DND-41 (cell line): ENCODE results near the gene KRTAP10-3.

ENCODE experiments used
- ATAC-seq: fragments of 200-7000 bp; cut with Tn5 transposase; 3 replicates; pipeline ENCODE4 v1.9.1; 2021; ENCODE audit warnings: low read depth; ENCODE audit not compliant: insufficient read depth
- DNase-seq: peaks from one replicate; pipeline ENCODE4 v3.0.0-alpha.2; 2020
- H2AFZ ChIP-seq: 2 replicates; pipeline ENCODE4 v1.6.0; 2012; ENCODE audit warnings: low read depth, low read length
- H3K27ac ChIP-seq: 2 replicates; pipeline ENCODE4 v1.5.1; 2012; ENCODE audit warnings: low read length, inconsistent platforms
- H3K27me3 ChIP-seq: fragments of 200-600 bp; sonication (generic); 2 replicates; pipeline ENCODE4 v1.6.0; 2012; ENCODE audit warnings: low read length, mild to moderate bottlenecking, inconsistent platforms; ENCODE audit not compliant: insufficient read depth, poor library complexity
- H3K36me3 ChIP-seq: 2 replicates; pipeline ENCODE4 v1.5.1; 2012; ENCODE audit warnings: low read length, inconsistent platforms; ENCODE audit not compliant: insufficient read depth
- H3K4me1 ChIP-seq: 2 replicates; pipeline ENCODE4 v1.5.1; 2012; ENCODE audit warnings: mild to moderate bottlenecking, low read length; ENCODE audit not compliant: insufficient read depth
- H3K4me2 ChIP-seq: 2 replicates; pipeline ENCODE4 v1.6.0; 2012; ENCODE audit warnings: mild to moderate bottlenecking, moderate library complexity, low read length, inconsistent platforms; ENCODE audit not compliant: insufficient read depth
- H3K4me3 ChIP-seq, 2 experiments: fragments of 200-600 bp in 1 of 2; shearing (Covaris generic) in 1 of 2; 2 replicates each; pipeline ENCODE4 v1.5.1; 2012 to 2016; ENCODE audit warnings: inconsistent platforms in 2 of 2, low read length in 2 of 2, mild to moderate bottlenecking in 2 of 2, low read depth in 1 of 2, moderate library complexity in 1 of 2
- H3K79me2 ChIP-seq: 2 replicates; pipeline ENCODE4 v1.6.0; 2012; ENCODE audit warnings: low read length, inconsistent platforms; ENCODE audit not compliant: insufficient read depth
- H3K9ac ChIP-seq: 2 replicates; pipeline ENCODE4 v1.6.0; 2012; ENCODE audit warnings: low read depth, mild to moderate bottlenecking, inconsistent platforms, low read length, moderate library complexity
- H3K9me3 ChIP-seq: 2 replicates; pipeline ENCODE4 v1.5.1; 2012; ENCODE audit warnings: low read length, moderate library complexity, mild to moderate bottlenecking, inconsistent platforms; ENCODE audit not compliant: insufficient read depth, severe bottlenecking
- H4K20me1 ChIP-seq: 2 replicates; pipeline ENCODE4 v1.6.0; 2012; ENCODE audit warnings: low read length; ENCODE audit not compliant: insufficient read depth
- EZH2 ChIP-seq: IDR thresholded peaks from 3 replicates; pipeline ENCODE4 v1.6.1; 2012; ENCODE audit warnings: borderline replicate concordance, low read depth, mild to moderate bottlenecking, moderate library complexity, low read length, inconsistent platforms; ENCODE audit not compliant: severe bottlenecking
- TF ChIP-seq, protein P1 (sequence below): IDR thresholded peaks from 2 replicates; pipeline ENCODE4 v1.5.1; 2012; ENCODE audit warnings: borderline replicate concordance, low read length, moderate library complexity, mild to moderate bottlenecking; ENCODE audit not compliant: poor library complexity, severe bottlenecking; ENCODE audit errors: extremely low read depth

The KRTAP10-3 gene

DNA sequence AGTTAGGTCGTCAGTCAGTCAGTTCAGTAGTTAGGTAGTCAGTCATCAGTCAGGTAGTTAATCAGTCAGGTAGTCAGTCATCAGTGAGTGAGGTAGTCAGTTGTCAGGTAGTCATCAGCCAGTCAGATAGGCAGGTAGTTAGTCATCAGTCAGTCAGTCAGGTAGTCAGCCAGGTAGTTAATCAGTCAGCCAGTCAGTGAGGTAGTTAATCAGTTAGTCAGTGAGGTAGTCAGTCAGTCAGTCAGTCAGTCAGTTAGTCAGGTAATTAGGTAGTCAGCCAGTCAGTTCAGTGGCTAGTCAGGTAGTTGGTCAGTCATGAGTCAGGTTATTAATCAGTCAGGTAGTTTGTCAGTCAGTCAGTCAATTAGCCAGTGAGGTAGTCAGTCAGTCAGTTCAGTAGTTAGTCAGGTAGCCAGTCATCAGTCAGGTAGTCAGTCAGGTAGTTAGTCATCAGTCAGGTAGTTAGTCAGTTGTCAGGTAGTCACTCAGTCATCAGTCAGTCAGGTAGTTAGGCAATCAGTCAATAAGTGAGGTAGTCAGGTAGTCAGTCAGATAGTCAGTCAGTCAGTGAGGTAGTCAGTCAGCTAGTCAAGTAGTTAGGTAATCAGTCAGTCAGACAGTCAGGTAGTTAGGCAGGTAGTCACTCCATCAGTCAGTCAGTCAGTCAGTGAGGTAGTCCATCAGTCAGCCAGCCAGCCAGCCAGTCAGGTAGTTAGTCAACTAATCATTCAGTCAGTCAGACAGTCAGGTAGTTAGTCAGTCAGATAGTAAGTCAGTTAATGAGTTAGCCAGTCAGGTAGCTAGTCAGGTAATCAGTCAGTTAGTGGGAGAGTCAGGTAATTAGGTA lies 34.8 kb downstream of the KRTAP10-3 start:
- Histone ChIP-seq H3K9ac (no peak overlapping the region), H3K36me3 (no peaks in the 10 kb centered on the region), H3K4me1 (no peaks in the 10 kb centered on the region), H3K27ac (no peak overlapping the region), H3K4me3 (no peak overlapping the region), H4K20me1 (no peaks in the 10 kb centered on the region), H3K9me3 (no peaks in the 10 kb centered on the region), H3K79me2 (no peaks in the 10 kb centered on the region), H3K27me3 (no peaks in the 10 kb centered on the region), H3K4me2 (no peak overlapping the region), H2AFZ (no peak overlapping the region)
- no peak for ATAC-seq
- DNase-seq = no peak
- no peak for TF ChIP-seq EZH2
- TF ChIP-seq, protein P1, sequence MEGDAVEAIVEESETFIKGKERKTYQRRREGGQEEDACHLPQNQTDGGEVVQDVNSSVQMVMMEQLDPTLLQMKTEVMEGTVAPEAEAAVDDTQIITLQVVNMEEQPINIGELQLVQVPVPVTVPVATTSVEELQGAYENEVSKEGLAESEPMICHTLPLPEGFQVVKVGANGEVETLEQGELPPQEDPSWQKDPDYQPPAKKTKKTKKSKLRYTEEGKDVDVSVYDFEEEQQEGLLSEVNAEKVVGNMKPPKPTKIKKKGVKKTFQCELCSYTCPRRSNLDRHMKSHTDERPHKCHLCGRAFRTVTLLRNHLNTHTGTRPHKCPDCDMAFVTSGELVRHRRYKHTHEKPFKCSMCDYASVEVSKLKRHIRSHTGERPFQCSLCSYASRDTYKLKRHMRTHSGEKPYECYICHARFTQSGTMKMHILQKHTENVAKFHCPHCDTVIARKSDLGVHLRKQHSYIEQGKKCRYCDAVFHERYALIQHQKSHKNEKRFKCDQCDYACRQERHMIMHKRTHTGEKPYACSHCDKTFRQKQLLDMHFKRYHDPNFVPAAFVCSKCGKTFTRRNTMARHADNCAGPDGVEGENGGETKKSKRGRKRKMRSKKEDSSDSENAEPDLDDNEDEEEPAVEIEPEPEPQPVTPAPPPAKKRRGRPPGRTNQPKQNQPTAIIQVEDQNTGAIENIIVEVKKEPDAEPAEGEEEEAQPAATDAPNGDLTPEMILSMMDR = no peak

DNA sequence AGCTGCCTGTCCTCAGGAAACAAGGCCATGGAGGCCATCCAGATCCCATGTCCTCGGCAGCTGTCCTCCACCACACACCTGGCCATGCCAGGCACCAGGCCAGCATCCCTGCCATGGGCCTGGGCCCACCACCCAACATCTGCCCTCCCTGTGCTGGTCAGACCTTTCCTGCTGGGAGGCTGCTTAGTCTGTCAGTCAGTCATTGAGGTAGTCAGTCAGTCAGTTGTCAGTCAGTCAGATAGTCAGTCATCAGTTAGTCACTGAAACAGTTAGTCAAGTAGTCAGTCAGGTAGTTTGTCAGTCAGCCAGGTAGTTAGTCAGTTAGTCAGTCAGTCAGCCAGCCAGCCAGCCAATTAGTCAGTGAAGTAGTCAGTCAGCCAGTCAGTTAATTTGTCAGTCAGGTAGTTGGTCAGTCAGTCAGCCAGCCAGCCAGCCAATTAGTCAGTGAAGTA lies 35.8 kb downstream of the KRTAP10-3 start:
- no peaks in the 10 kb centered on the region for H3K4me1 ChIP-seq
- no peaks in the 10 kb centered on the region for H4K20me1 ChIP-seq
- H3K36me3 ChIP-seq = no peaks in the 10 kb centered on the region
- H2AFZ ChIP-seq = no peak overlapping the region
- TF ChIP-seq, protein P1 = no peak
- no peak for TF ChIP-seq EZH2
- no peak overlapping the region for H3K4me2 ChIP-seq
- no peaks in the 10 kb centered on the region for H3K79me2 ChIP-seq
- H3K27ac ChIP-seq = no peak overlapping the region
- no peaks in the 10 kb centered on the region for H3K9me3 ChIP-seq
- no peak overlapping the region for H3K4me3 ChIP-seq
- ATAC-seq (no peak), DNase-seq (no peak)
- no peak overlapping the region for H3K9ac ChIP-seq
- no peaks in the 10 kb centered on the region for H3K27me3 ChIP-seq

DNA sequence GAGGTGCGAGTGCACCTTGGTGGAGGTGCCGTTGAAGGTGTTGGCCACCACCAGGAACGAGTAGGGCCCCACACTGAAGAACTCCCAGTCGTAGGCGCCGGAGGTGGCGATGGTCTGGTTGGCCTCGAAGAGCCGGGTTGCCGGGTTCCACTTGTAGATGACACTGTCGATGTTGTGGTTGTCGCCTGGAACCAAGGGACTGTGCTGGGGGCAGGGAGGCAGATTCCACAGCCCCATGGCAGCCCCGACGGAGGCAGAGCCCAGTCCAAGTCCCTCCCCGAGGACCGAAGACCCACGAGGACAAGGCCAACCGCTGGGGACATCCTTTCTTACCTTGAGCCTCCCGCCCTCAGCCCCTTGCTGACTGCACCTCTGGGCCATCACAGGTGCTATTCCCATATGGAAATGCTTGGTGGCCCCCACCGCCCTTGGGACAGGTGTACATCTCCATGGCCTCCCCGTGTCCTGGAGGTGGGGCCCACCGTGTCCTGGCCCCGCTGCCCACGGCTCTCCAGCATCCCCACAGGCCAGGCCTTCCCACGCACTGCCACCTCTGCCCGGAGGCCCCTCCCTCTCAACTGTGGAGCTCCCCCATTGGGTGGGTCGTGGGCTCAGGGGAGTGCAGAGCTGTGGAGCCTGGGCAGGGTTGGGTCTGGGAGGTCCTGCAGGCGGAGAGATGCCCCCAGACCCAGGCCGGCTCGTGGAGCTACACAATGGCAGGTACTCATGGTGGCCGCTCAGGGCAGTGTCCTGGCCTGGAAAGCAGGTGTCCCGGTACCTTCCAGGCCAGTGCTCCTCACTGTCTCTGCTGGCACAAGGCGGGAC lies 36.5 kb downstream of the KRTAP10-3 start:
- H3K4me2 ChIP-seq = no peak overlapping the region
- H4K20me1 ChIP-seq = no peaks in the 10 kb centered on the region
- H2AFZ ChIP-seq = no peak overlapping the region
- DNase-seq = no peak
- no peaks in the 10 kb centered on the region for H3K4me1 ChIP-seq
- no peaks in the 10 kb centered on the region for H3K9me3 ChIP-seq
- ATAC-seq = no peak
- H3K27me3 ChIP-seq = no peaks in the 10 kb centered on the region
- no peaks in the 10 kb centered on the region for H3K79me2 ChIP-seq
- H3K36me3 ChIP-seq = no peaks in the 10 kb centered on the region
- H3K27ac ChIP-seq = no peak overlapping the region
- H3K4me3 ChIP-seq = no peak overlapping the region
- no peak overlapping the region for H3K9ac ChIP-seq
- TF ChIP-seq, protein P1 = no peak
- no peak for TF ChIP-seq EZH2
